RWPE1 (cell line): ENCODE results near the gene RASA3.

Experiments
- CTCF ChIA-PET: fragments of 350-600 bp; sonication (Branson Sonifier 250); formaldehyde crosslinking; extraction: SDS; loops from one replicate; lab custom pipeline; 2021; lab: Yijun Ruan, JAX
- POLR2A ChIA-PET: fragments of 400-600 bp; formaldehyde crosslinking; extraction: SDS; loops from one replicate; lab custom pipeline; 2020; ENCODE audit warnings: antibody characterized with exemption; ENCODE audit not compliant: low non-redundant PET; lab: Yijun Ruan, JAX
- DNase-seq: peaks from one replicate; pipeline ENCODE4 v3.0.0; 2012; ENCODE audit warnings: low spot score
- H3K27ac ChIP-seq: fragments of 450-650 bp; 2 replicates; pipeline ENCODE4 v1.5.1; 2017
- CTCF ChIP-seq: fragments of 450-650 bp; conservative IDR thresholded peaks from 2 replicates; pipeline ENCODE4 v1.5.1; 2017; ENCODE audit warnings: low read depth, mild to moderate bottlenecking

Gene RASA3

GRCh38 chr13:113930671-113931637, 201.5 kb downstream of the RASA3 start:
- DNase-seq = no peak
- ChIA-PET POLR2A (no interaction called here), CTCF (no interaction called here)
- no peak overlapping the region for H3K27ac ChIP-seq
- no peak for TF ChIP-seq CTCF

GRCh38 chr13:113929628-113930615, 202.5 kb downstream of the RASA3 start:
- ChIA-PET POLR2A (no interaction called here), CTCF (interaction anchor here (0.7 kb wide), 1 partner anchor 300 kb away, joined by 3 read pairs; no protein-coding TSS in a partner anchor)
- DNase-seq = no peak
- no peak for TF ChIP-seq CTCF
- no peak overlapping the region for H3K27ac ChIP-seq

- TF ChIP-seq CTCF = no peak
- ChIA-PET POLR2A (no interaction called here), CTCF (interaction anchor here (0.6 kb wide), 1 partner anchor 348 kb away, joined by 3 read pairs; no protein-coding TSS in a partner anchor)
- no peak overlapping the region for H3K27ac ChIP-seq
- DNase-seq = no peak
These were observed 203.5 kb downstream of the RASA3 start for GRCh38 chr13:113928685-113929627.
